Activated CD8-positive, alpha-beta T cell treated with anti-CD3 and anti-CD28 coated beads for 36 hours (primary cell): Measurements from ENCODE around the gene ELL. TPM values are rescaled to one million over a fixed set of nuclear protein-coding genes. Genes with fewer than 3 reads are reported as not detected.

Experiments
- ATAC-seq: fragments of 200-7000 bp; cut with Tn5 transposase; one replicate; pipeline ENCODE4 v1.10.0; 2021; ENCODE audit warnings: mild to moderate bottlenecking, moderate library complexity
- CTCF ChIA-PET: fragments of 350-600 bp; sonication (Branson Sonifier 250); formaldehyde crosslinking; loops from one replicate; lab custom pipeline; 2021; ENCODE audit warnings: antibody characterized with exemption; lab: Charles Lee
- POLR2A ChIA-PET: fragments of 350-600 bp; sonication (Branson Sonifier 250); formaldehyde crosslinking; loops from one replicate; lab custom pipeline; 2021; ENCODE audit warnings: antibody characterized with exemption; lab: Charles Lee
- DNase-seq: peaks from one replicate; pipeline ENCODE4 v3.0.0-alpha.2; 2020
- H3K27ac Mint-ChIP-seq: one replicate; pipeline ENCODE4 v1.8.0; 2021; ENCODE audit warnings: mild to moderate bottlenecking, mixed read lengths
- H3K27me3 Mint-ChIP-seq: one replicate; pipeline ENCODE4 v1.8.0; 2021; ENCODE audit warnings: mixed read lengths
- H3K36me3 Mint-ChIP-seq: one replicate; pipeline ENCODE4 v1.8.0; 2021; ENCODE audit warnings: low read depth, mixed read lengths
- H3K4me1 Mint-ChIP-seq: one replicate; pipeline ENCODE4 v1.8.0; 2021; ENCODE audit warnings: low read depth, mixed read lengths
- H3K4me3 Mint-ChIP-seq: one replicate; pipeline ENCODE4 v1.8.0; 2021; ENCODE audit warnings: mild to moderate bottlenecking, moderate library complexity, mixed read lengths
- H3K9me3 Mint-ChIP-seq: one replicate; pipeline ENCODE4 v1.8.0; 2021; ENCODE audit warnings: mixed read lengths
- CTCF ChIP-seq: fragments of 200-600 bp; IDR thresholded peaks from one replicate; pipeline ENCODE4 v1.8.0; 2022; ENCODE audit warnings: antibody characterized with exemption, mild to moderate bottlenecking
- intact Hi-C: fragments of 100-400 bp; cut with micrococcal nuclease; formaldehyde crosslinking; loops from one replicate; pipeline ENCODE4 v1.10.0; 2022
- total RNA-seq, 2 experiments: library from RNA; stranded (reverse); gene quantifications; one replicate each; pipeline ENCODE4 v1.2.3, GENCODE V29; 2021

ELL gene
- total RNA-seq, 2 experiments from 2014 or later = 20.1 to 21.9 TPM

- intact Hi-C loops = no loop called here
- DNase-seq = no peak
- CTCF ChIA-PET = interaction anchor here (2.0 kb wide), 1 partner anchor 13 kb away, joined by 8 read pairs; no protein-coding TSS in a partner anchor
- H3K27me3 Mint-ChIP-seq = peaks cover 1% of the 10 kb centered on the region
- peak overlapping the region; percentile 79 for H3K27ac Mint-ChIP-seq
- peaks cover 56% of the 10 kb centered on the region for H3K4me1 Mint-ChIP-seq
- no peak for TF ChIP-seq CTCF
- peak overlapping the region; percentile 86 for H3K4me3 Mint-ChIP-seq
- H3K36me3 Mint-ChIP-seq = peaks cover 12% of the 10 kb centered on the region
- no peaks in the 10 kb centered on the region for H3K9me3 Mint-ChIP-seq
- no peak for ATAC-seq
- POLR2A ChIA-PET = interaction anchor here (0.8 to 8.7 kb wide), 3 partner anchors 11 to 149 kb away, joined by 3 to 81 read pairs (median 3); no protein-coding TSS in a partner anchor
Observed at GRCh38 chr19:18423258-18424020, 98.4 kb downstream of the ELL start.

GRCh38 chr19:18422530-18423191 is 99.2 kb downstream of the ELL start:
- ATAC-seq = no peak
- no peaks in the 10 kb centered on the region for H3K9me3 Mint-ChIP-seq
- H3K4me3 Mint-ChIP-seq = peak overlapping the region; percentile 86
- peaks cover 7% of the 10 kb centered on the region for H3K27me3 Mint-ChIP-seq
- intact Hi-C loops = no loop called here
- peaks cover 64% of the 10 kb centered on the region for H3K4me1 Mint-ChIP-seq
- CTCF ChIA-PET = interaction anchor here (0.8 to 1.3 kb wide), 4 partner anchors 12 to 39 kb away, joined by 3 to 5 read pairs (median 3); no protein-coding TSS in a partner anchor
- H3K27ac Mint-ChIP-seq = peak overlapping the region; percentile 79
- no peak for TF ChIP-seq CTCF
- POLR2A ChIA-PET = interaction anchor here (0.7 to 8.7 kb wide), 4 partner anchors 12 to 167 kb away, joined by 3 to 81 read pairs (median 4); no protein-coding TSS in a partner anchor
- DNase-seq = peak; percentile 46
- H3K36me3 Mint-ChIP-seq = peaks cover 12% of the 10 kb centered on the region

- H3K4me3 Mint-ChIP-seq = peak overlapping the region; percentile 86
- ATAC-seq (no peak), DNase-seq (peak; percentile 17)
- H3K36me3 Mint-ChIP-seq = peaks cover 12% of the 10 kb centered on the region
- peaks cover 72% of the 10 kb centered on the region for H3K4me1 Mint-ChIP-seq
- ChIA-PET POLR2A (interaction anchor here (0.8 to 8.7 kb wide), 6 partner anchors 13 to 497 kb away, joined by 3 to 81 read pairs (median 4); partner anchors contain the start of gene JUND), CTCF (interaction anchor here (0.5 to 1.3 kb wide), 9 partner anchors 11 to 143 kb away, joined by 3 to 5 read pairs (median 3); partner anchors contain the start of gene GDF15)
- peak overlapping the region; percentile 79 for H3K27ac Mint-ChIP-seq
- intact Hi-C loops = no loop called here
- H3K9me3 Mint-ChIP-seq = no peaks in the 10 kb centered on the region
- peaks cover 11% of the 10 kb centered on the region for H3K27me3 Mint-ChIP-seq
- TF ChIP-seq CTCF = no peak
Observed at GRCh38 chr19:18421371-18421959, 100.4 kb downstream of the ELL start.

GRCh38 chr19:18420930-18421329 is 100.9 kb downstream of the ELL start:
- no peaks in the 10 kb centered on the region for H3K9me3 Mint-ChIP-seq
- peaks cover 75% of the 10 kb centered on the region for H3K4me1 Mint-ChIP-seq
- TF ChIP-seq CTCF = no peak
- peak overlapping the region; percentile 86 for H3K4me3 Mint-ChIP-seq
- peak overlapping the region; percentile 79 for H3K27ac Mint-ChIP-seq
- peaks cover 12% of the 10 kb centered on the region for H3K36me3 Mint-ChIP-seq
- CTCF ChIA-PET = interaction anchor here (0.5 to 1.3 kb wide), 3 partner anchors 18 to 35 kb away, joined by 3 to 5 read pairs (median 3); partner anchors contain the start of gene GDF15
- H3K27me3 Mint-ChIP-seq = peaks cover 11% of the 10 kb centered on the region
- no peak for ATAC-seq
- intact Hi-C loops = no loop called here
- no peak for DNase-seq
- POLR2A ChIA-PET = interaction anchor here (1.1 to 8.7 kb wide), 5 partner anchors 8 to 498 kb away, joined by 3 to 81 read pairs (median 14); partner anchors contain the start of gene JUND
